ENCODE measurements around the gene DDX41. TPM values are rescaled to one million over a fixed set of nuclear protein-coding genes. Genes with fewer than 3 reads are reported as not detected.

Gene DDX41
- total and polyA plus RNA-seq, 10 of the 15 experiments (the other 5 are each of a cell fraction or from before 2014, with no cell fraction given), result 32.7 to 215 (median 93.6) TPM

DNA sequence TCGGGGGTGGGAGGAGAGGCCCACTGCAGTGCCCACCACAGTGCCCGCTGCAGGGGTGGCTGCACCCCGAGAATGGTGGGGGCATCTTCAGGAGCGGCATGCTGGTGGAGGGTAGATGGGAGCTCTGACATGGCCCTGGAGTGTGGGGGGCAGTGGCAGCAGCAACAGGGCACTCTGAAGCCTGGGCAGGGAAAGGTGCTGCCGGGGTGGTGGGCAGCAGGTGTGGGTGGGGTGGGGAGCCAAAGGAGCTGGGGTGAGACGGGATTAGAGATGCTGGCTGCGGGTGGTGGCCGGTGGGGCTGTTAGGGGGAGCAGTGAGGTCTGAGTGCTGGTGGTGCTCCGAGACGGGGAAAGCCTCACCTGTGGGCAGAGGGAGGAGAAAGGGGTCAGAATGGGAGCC, 19.6 kb upstream of the DDX41 start (continued):
- TF ChIP-seq JUND (IDR thresholded peaks at IDR 0.05; ENCODE audit: low read depth, low read length) (no peak), MTA2 (IDR thresholded peaks at IDR 0.05; ENCODE audit: low read depth) (no peak), KLF5 (IDR thresholded peaks at IDR 0.05; ENCODE audit: partially characterized antibody) (no peak), NFXL1 (IDR thresholded peaks at IDR 0.05; ENCODE audit: borderline replicate concordance) (no peak), FOXK2 (IDR thresholded peaks at IDR 0.05) (no peak)
- TF ChIP-seq, protein P1, sequence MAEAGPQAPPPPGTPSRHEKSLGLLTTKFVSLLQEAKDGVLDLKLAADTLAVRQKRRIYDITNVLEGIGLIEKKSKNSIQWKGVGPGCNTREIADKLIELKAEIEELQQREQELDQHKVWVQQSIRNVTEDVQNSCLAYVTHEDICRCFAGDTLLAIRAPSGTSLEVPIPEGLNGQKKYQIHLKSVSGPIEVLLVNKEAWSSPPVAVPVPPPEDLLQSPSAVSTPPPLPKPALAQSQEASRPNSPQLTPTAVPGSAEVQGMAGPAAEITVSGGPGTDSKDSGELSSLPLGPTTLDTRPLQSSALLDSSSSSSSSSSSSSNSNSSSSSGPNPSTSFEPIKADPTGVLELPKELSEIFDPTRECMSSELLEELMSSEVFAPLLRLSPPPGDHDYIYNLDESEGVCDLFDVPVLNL (IDR thresholded peaks at IDR 0.05; ENCODE audit: low read depth, low read length), result no peak
- TF ChIP-seq, protein P2, sequence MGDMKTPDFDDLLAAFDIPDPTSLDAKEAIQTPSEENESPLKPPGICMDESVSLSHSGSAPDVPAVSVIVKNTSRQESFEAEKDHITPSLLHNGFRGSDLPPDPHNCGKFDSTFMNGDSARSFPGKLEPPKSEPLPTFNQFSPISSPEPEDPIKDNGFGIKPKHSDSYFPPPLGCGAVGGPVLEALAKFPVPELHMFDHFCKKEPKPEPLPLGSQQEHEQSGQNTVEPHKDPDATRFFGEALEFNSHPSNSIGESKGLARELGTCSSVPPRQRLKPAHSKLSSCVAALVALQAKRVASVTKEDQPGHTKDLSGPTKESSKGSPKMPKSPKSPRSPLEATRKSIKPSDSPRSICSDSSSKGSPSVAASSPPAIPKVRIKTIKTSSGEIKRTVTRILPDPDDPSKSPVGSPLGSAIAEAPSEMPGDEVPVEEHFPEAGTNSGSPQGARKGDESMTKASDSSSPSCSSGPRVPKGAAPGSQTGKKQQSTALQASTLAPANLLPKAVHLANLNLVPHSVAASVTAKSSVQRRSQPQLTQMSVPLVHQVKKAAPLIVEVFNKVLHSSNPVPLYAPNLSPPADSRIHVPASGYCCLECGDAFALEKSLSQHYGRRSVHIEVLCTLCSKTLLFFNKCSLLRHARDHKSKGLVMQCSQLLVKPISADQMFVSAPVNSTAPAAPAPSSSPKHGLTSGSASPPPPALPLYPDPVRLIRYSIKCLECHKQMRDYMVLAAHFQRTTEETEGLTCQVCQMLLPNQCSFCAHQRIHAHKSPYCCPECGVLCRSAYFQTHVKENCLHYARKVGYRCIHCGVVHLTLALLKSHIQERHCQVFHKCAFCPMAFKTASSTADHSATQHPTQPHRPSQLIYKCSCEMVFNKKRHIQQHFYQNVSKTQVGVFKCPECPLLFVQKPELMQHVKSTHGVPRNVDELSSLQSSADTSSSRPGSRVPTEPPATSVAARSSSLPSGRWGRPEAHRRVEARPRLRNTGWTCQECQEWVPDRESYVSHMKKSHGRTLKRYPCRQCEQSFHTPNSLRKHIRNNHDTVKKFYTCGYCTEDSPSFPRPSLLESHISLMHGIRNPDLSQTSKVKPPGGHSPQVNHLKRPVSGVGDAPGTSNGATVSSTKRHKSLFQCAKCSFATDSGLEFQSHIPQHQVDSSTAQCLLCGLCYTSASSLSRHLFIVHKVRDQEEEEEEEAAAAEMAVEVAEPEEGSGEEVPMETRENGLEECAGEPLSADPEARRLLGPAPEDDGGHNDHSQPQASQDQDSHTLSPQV (IDR thresholded peaks at IDR 0.05), result no peak

DNA sequence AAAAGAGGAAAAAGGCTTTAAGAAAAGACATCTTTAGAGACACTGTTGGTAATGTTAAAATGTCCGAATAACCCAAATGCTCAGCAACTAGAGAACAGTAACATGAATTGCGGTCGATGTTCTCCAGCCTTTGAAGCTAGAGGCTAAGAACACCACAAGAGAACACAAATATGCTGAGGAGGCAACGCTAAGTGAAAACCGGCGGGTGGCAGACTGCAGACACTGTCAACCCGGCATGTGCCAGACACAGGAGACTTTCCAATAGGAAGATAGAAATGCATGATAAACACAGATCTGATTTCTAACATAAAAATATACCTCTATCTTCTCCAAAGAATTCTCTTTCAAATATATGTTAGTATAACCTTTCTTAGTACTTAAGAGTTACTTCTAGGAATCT, 18.4 kb upstream of the DDX41 start:
- BruUV-seq (replicated peaks), result no TSS peak
- FAIRE-seq (no peak), ATAC-seq (no peak), DNase-seq (ENCODE audit: low read depth, low spot score) (no peak)
- RAD21 ChIA-PET (ENCODE audit: unreplicated experiment), result no interaction called here
- peaks cover 14 to 37% of the 10 kb centered on the region in 2 experiments for H3K36me3 ChIP-seq (ENCODE audit: control insufficient read depth in 2 of 2, insufficient read depth in 2 of 2, low read length in 1 of 2)
- no peak overlapping the region for H3K27ac ChIP-seq (ENCODE audit: control insufficient read depth, insufficient read depth)
- TF ChIP-seq NR2F1 (conservative IDR thresholded peaks at IDR 0.05) (no peak), ZZZ3 (IDR thresholded peaks at IDR 0.05; ENCODE audit: control insufficient read depth, insufficient read length, low read depth) (no peak), RCOR1 (conservative IDR thresholded peaks at IDR 0.05; ENCODE audit: low read depth, low read length) (no peak), ZNF24 (IDR thresholded peaks at IDR 0.05) (no peak), GABPA (IDR thresholded peaks at IDR 0.05; ENCODE audit: low read depth) (no peak), WRNIP1 (IDR thresholded peaks at IDR 0.05; ENCODE audit: borderline replicate concordance, low read depth, low read length) (no peak), HCFC1 (IDR thresholded peaks at IDR 0.05; ENCODE audit: low read length) (no peak), NFXL1 (IDR thresholded peaks at IDR 0.05; ENCODE audit: borderline replicate concordance) (no peak), SPI1 (IDR thresholded peaks at IDR 0.05; ENCODE audit: borderline replicate concordance, insufficient read depth, low read depth, low read length) (no peak), SIN3A (IDR thresholded peaks at IDR 0.05; ENCODE audit: low read depth, low read length) (no peak), TAF1 (IDR thresholded peaks at IDR 0.05; ENCODE audit: borderline replicate concordance, low read depth, low read length) (no peak)
- TF ChIP-seq, protein P1 (IDR thresholded peaks at IDR 0.05; ENCODE audit: low read depth, low read length), result no peak
- POLR2A ChIA-PET, result no interaction called here
- SMC1A ChIA-PET (ENCODE audit: uncharacterized antibody, unreplicated experiment), result no interaction called here
- H3K27me3 ChIP-seq (replicated peaks in 1 of 2; ENCODE audit: control insufficient read depth in 2 of 2, insufficient read depth in 2 of 2, low read length in 1 of 2), result no peaks in the 10 kb centered on the region
- no peaks in the 10 kb centered on the region for H4K20me1 ChIP-seq (ENCODE audit: control insufficient read depth, insufficient read depth)
- H2AFZ ChIP-seq (ENCODE audit: control insufficient read depth, low read depth, low read length), result no peak overlapping the region
- CTCF ChIA-PET, result no interaction called here
- intact Hi-C loops (cut with micrococcal nuclease; ENCODE audit: unreplicated experiment), result no loop called here
- no peaks in the 10 kb centered on the region for H3K79me2 ChIP-seq (ENCODE audit: control insufficient read depth, insufficient read depth, low read length)
- H3K4me2 ChIP-seq (ENCODE audit: control insufficient read depth, insufficient read depth), result no peak overlapping the region
- no peak overlapping the region for H3K4me3 ChIP-seq
- no peaks in the 10 kb centered on the region for H3K4me1 ChIP-seq (ENCODE audit: control insufficient read depth, insufficient read depth, low read length)
- no peak overlapping the region for H3K9ac ChIP-seq (ENCODE audit: control insufficient read depth, insufficient read depth, low read length)
- no peaks in the 10 kb centered on the region for H3K9me3 ChIP-seq (replicated peaks; ENCODE audit: control insufficient read depth, insufficient read depth, low read length)
- 98% methylated on average over 7 of the region's 7 CpGs for WGBS (ENCODE audit: insufficient coverage, insufficient replicate concordance, low lambda C conversion rate, missing lambda C conversion rate)
- in situ Hi-C loops (cut with MboI), result no loop called here

All from GM12878 (cell line).